HepG2 (cell line): Measurements from ENCODE around the gene MAP3K7CL. TPM values are rescaled to one million over a fixed set of nuclear protein-coding genes. Genes with fewer than 3 reads are reported as not detected.

Source experiments
- ASH2L ChIP-seq: fragments of 300-600, 200-600 bp; sonication (generic); IDR thresholded peaks from 2 replicates; pipeline ENCODE4 v1.7.0; 2017; ENCODE audit warnings: low read depth, mild to moderate bottlenecking, moderate library complexity, mixed read lengths, low read length; ENCODE audit not compliant: insufficient read length
- ATF2 ChIP-seq: sonication (generic); formaldehyde crosslinking; IDR thresholded peaks from 2 replicates; pipeline ENCODE4 v1.4.0; 2020; ENCODE audit warnings: missing genetic modification reagents
- CBX1 ChIP-seq: IDR thresholded peaks from one replicate; pipeline ENCODE4 v1.6.1; 2016; ENCODE audit warnings: antibody characterized with exemption, low read depth
- CC2D1A ChIP-seq: sonication (generic); formaldehyde crosslinking; IDR thresholded peaks from 2 replicates; pipeline ENCODE4 v1.8.1; 2023; ENCODE audit warnings: mild to moderate bottlenecking, missing genetic modification reagents
- ETV5 ChIP-seq: IDR thresholded peaks from 2 replicates; pipeline ENCODE4 v1.6.1; 2018; ENCODE audit warnings: missing biosample characterization, missing genetic modification reagents, inconsistent platforms, borderline replicate concordance
- FOSL2 ChIP-seq: sonication (generic); formaldehyde crosslinking; IDR thresholded peaks from 2 replicates; pipeline ENCODE4 v1.4.0; 2020; ENCODE audit warnings: missing genetic modification reagents
- HOXD1 ChIP-seq: sonication (generic); formaldehyde crosslinking; IDR thresholded peaks from 2 replicates; pipeline ENCODE4 v1.5.0; 2020; ENCODE audit warnings: missing genetic modification reagents
- KDM4B ChIP-seq: sonication (generic); formaldehyde crosslinking; IDR thresholded peaks from 2 replicates; pipeline ENCODE4 v1.4.0; 2020; ENCODE audit warnings: missing genetic modification reagents
- KLF15 ChIP-seq: sonication (generic); formaldehyde crosslinking; IDR thresholded peaks from 2 replicates; pipeline ENCODE4 v1.8.1; 2023; ENCODE audit warnings: borderline replicate concordance, mild to moderate bottlenecking, inconsistent platforms, missing genetic modification reagents, mixed read lengths
- PBX2 ChIP-seq: IDR thresholded peaks from 2 replicates; pipeline ENCODE4 v1.6.1; 2016; ENCODE audit warnings: control low read depth
- POLR2A ChIP-seq, 2 experiments: IDR thresholded peaks; 2 replicates each; pipeline ENCODE4 v1.6.1; 2011; ENCODE audit warnings: low read depth in 2 of 2, low read length in 2 of 2, mild to moderate bottlenecking in 1 of 2, moderate library complexity in 1 of 2; ENCODE audit not compliant: insufficient read depth in 1 of 2
- RARA ChIP-seq: IDR thresholded peaks from 2 replicates; pipeline ENCODE4 v1.6.1; 2016; ENCODE audit warnings: missing genetic modification reagents, missing compliant biosample characterization
- SKI ChIP-seq: fragments of 450-650 bp; IDR thresholded peaks from one replicate; pipeline ENCODE4 v1.6.1; 2018; ENCODE audit warnings: mild to moderate bottlenecking; ENCODE audit not compliant: partially characterized antibody
- THAP9 ChIP-seq: sonication (generic); formaldehyde crosslinking; IDR thresholded peaks from 2 replicates; pipeline ENCODE4; 2020; ENCODE audit warnings: missing genetic modification reagents, mild to moderate bottlenecking, borderline replicate concordance
- TSC22D2 ChIP-seq: sonication (generic); formaldehyde crosslinking; IDR thresholded peaks from 2 replicates; pipeline ENCODE4 v1.5.1; 2020; ENCODE audit warnings: missing genetic modification reagents, mild to moderate bottlenecking, borderline replicate concordance
- U2AF1 ChIP-seq: fragments of 200-400 bp; formaldehyde crosslinking; optimal IDR thresholded peaks from 2 replicates; pipeline ENCODE3; 2017; ENCODE audit warnings: mild to moderate bottlenecking, low read depth, low read length
- ZNF225 ChIP-seq: sonication (generic); formaldehyde crosslinking; IDR thresholded peaks from 2 replicates; pipeline ENCODE4 v1.4.0; 2020; ENCODE audit warnings: mild to moderate bottlenecking, missing genetic modification reagents
- ZNF333 ChIP-seq: sonication (generic); formaldehyde crosslinking; IDR thresholded peaks from 2 replicates; pipeline ENCODE4 v1.4.0; 2020; ENCODE audit warnings: mild to moderate bottlenecking, missing genetic modification reagents, borderline replicate concordance
- ZNF589 ChIP-seq: sonication (generic); formaldehyde crosslinking; conservative IDR thresholded peaks from 2 replicates; pipeline ENCODE4 v1.8.0; 2022; ENCODE audit warnings: mild to moderate bottlenecking, moderate library complexity, missing genetic modification reagents
- ZNF619 ChIP-seq: sonication (generic); formaldehyde crosslinking; IDR thresholded peaks from 2 replicates; pipeline ENCODE4 v1.4.0; 2020; ENCODE audit warnings: mild to moderate bottlenecking, missing genetic modification reagents
- ZNF7 ChIP-seq: IDR thresholded peaks from 2 replicates; pipeline ENCODE4 v1.6.1; 2016; ENCODE audit warnings: missing biosample characterization, missing genetic modification reagents
- ZNF883 ChIP-seq: sonication (generic); formaldehyde crosslinking; IDR thresholded peaks from 2 replicates; pipeline ENCODE4 v1.5.1; 2020; ENCODE audit warnings: mild to moderate bottlenecking, missing genetic modification reagents; ENCODE audit errors: not compliant biosample characterization
- ZSCAN12 ChIP-seq: sonication (generic); formaldehyde crosslinking; IDR thresholded peaks from 2 replicates; pipeline ENCODE4 v1.9.0; 2021; ENCODE audit warnings: mild to moderate bottlenecking, missing genetic modification reagents
- polyA plus RNA-seq, 8 experiments: library from polyadenylated mRNA; depleted of rRNA in 3 of 8; stranded (reverse) in 7 of 8; unstranded in 1 of 8; fragments of >200 nt; fragmentation: Illumina TruSeq in 4 of 8; extraction: Trizol in 4 of 8; gene quantifications; 2 replicates each; pipeline versions ENCODE4 v1.2.1 to v1.2.3, GENCODE V29; 2011 to 2016; ENCODE audit warnings: low read depth in 4 of 8, missing spikeins in 1 of 8, mixed read lengths in 1 of 8; ENCODE audit not compliant: insufficient read depth in 1 of 8
- total RNA-seq, 5 experiments: library from RNA; depleted of rRNA; stranded (reverse); fragments of >200 nt; fragmentation: Illumina TruSeq; extraction: Trizol; gene quantifications; 2 replicates each; pipeline ENCODE4 v1.2.3, GENCODE V29; 2016; ENCODE audit warnings: low read depth in 1 of 5
- TF ChIP-seq, protein P1 (sequence below): IDR thresholded peaks from 2 replicates; pipeline ENCODE4 v1.6.1; 2016; ENCODE audit warnings: missing biosample characterization, missing genetic modification reagents, low read depth

MAP3K7CL gene
- total and polyA plus RNA-seq, 2 of the 13 experiments (the other 11 are each of a cell fraction or from before 2014, with no cell fraction given) = 0.04 to 0.15 TPM

DNA sequence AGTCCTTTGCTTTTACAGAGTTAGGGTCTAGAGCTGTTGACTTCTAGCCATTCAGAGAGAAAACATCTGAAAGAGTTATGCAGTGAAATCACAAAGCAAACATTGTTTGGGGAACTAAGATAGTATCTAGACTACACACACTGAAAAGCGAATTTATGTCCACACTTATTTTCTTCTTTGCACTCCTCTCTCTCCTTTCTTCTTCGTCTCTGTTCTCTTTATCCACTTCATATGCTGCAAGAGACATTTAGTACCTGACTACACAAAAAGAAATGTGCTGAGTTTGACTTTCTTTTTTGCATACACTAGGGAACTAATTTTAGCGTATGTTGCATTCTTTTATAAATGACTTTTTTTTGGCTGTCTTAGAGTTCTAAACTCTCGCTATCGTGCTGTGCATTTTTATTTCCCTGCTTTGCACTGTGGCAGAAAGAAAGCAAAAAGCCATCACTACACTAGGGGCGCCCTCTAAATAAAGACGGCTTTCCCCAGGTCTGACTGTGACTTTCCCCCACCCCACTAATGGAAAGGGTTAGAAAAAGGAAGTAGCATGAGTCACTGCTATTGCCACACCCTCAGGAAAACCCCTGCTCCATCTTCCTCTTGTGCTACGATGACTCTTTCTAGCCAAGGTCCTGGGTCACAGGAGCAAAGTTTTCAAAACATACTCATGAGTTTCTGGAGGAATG, 65.7 kb downstream of the MAP3K7CL start (continued):
- no peak for TF ChIP-seq ZNF333 (CRISPR knock-in tag)
- TF ChIP-seq THAP9 (CRISPR knock-in tag) = no peak
- no peak for TF ChIP-seq ZNF619 (CRISPR knock-in tag)
- TF ChIP-seq ATF2 (CRISPR knock-in tag) = no peak
- no peak for TF ChIP-seq ZNF883
- no peak for TF ChIP-seq SKI
- peak; percentile 26 for TF ChIP-seq ASH2L
- no peak for TF ChIP-seq TSC22D2 (CRISPR knock-in tag)
- TF ChIP-seq U2AF1 = no peak
- no peak for TF ChIP-seq KDM4B (CRISPR knock-in tag)
- peak; percentile 95 for TF ChIP-seq ZNF7
- TF ChIP-seq POLR2A (IDR thresholded peaks at IDR 0.05; ENCODE audit: insufficient read depth in 1 of 2, low read depth in 2 of 2, low read length in 2 of 2) = no peak
- peak; percentile 97 for TF ChIP-seq FOSL2 (CRISPR knock-in tag)
- TF ChIP-seq PBX2 = no peak
- TF ChIP-seq CBX1 = no peak
- TF ChIP-seq ZSCAN12 (CRISPR knock-in tag) = no peak
- TF ChIP-seq ZNF225 = no peak
- no peak for TF ChIP-seq KLF15
- no peak for TF ChIP-seq RARA (CRISPR knock-in tag)
- TF ChIP-seq ZNF589 (CRISPR knock-in tag) = no peak
- peak; percentile 60; the same call in 1 of the 2 replicates for TF ChIP-seq ETV5 (CRISPR knock-in tag)
- no peak for TF ChIP-seq HOXD1
- no peak for TF ChIP-seq CC2D1A (CRISPR knock-in tag)
- TF ChIP-seq, protein P1, sequence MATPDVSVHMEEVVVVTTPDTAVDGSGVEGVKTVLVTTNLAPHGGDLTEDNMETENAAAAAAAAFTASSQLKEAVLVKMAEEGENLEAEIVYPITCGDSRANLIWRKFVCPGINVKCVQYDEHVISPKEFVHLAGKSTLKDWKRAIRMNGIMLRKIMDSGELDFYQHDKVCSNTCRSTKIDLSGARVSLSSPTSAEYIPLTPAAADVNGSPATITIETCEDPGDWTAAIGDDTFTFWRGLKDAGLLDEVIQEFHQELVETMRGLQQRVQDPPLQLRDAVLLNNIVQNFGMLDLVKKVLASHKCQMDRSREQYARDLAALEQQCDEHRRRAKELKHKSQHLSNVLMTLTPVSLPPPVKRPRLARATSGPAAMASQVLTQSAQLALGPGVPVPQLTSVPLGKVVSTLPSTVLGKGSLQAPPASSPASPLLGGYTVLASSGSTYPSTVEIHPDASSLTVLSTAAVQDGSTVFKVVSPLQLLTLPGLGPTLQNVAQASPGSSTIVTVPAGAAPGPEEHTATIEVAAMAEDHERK (CRISPR knock-in tag) = no peak
